ENCODE data around the gene MKI67.

MKI67 gene

DNA sequence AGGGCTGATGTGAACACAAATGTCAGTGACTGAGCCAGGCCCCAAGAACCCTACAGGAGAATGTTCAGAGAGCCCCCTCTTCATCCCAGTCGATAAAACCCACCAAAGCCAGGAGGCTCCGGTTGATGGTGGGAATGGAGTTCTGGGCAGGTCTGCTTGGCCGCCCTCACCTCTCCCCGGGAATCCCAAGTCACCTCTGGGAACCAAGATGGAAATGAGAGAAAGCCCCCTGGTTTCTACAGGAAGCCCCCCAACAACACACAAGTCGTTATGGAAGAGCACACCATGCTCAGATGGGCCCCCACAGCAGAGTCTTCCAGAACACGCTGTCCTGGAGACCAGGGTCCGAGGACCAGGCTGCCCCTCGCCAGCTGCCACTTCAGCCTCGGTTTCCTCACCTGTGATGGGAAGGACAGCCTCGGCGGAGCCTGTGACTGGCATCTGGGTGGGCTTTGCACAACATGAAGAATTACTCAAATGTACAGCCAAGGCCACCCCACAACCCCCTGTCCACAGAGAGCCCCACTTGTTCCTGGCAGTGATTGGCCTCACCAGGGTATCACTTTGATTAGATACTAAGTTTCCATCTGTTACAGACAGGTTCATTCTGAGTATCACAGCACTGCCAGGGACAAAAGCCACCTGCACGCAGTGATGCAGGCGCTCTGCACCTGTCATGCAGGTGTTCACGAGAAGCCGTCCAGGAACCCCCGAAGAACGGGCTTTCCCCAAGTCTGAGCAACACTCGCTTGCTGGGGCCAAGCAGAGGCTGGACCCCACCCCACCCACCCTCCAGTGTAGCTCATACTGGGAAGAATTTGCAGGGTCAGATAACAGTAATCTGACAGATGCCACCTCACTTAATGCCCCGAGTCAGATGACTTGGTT is 57.6 kb downstream of the MKI67 start:
- no peak for DNase-seq (ENCODE audit: low read depth in 1 of 2, low spot score in 1 of 2)

DNA sequence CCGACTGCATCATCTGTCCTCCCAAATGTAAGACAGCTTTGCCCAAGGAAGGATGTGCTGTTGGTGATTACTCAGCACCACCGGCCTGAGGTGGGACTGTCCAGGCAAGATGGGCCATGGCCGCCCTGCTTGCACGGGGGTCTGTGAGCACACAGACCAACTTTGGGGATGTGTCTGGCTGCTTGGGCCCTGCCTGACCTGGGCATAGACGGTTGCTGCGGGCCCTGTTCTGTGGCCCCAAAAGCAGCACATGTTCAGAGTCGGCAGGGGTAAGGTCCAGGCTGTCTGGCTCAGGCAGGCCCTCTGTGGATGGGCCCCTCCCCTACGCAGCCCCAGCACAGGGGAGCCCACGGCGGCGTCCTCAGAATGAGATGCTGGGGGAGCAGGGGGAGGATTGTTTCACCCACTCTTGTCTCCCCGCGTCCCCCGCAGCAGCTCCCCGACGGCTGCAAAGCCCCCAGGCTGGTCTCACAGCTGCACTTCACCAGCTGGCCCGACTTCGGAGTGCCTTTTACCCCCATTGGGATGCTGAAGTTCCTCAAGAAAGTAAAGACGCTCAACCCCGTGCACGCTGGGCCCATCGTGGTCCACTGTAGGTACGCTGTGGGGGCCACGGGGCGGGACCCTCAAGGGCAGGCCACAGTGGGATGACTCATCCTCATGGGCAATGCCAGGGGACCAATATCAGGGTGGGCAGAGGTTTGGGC is 58.4 kb downstream of the MKI67 start:
- DNase-seq (ENCODE audit: low read depth in 1 of 2, low spot score in 1 of 2): no peak

DNA sequence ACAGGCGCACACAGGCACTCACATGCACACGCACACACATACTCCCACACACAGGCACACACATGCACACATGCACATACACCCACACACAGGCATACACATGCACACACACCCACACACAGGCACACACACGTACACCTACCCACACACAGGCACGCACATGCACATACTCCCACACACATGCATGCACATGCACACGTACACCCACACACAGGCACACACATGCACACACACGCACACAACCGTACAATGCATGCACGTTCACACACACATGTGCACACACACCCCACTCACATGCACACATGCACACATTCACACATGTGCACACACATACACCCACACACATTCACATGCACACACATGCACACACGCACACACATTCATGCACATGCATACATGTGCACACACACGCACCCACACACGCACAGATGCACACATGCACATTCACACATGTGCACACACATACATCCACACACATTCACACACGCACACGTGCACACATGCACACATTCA is 59.3 kb downstream of the MKI67 start:
- no peak for DNase-seq (ENCODE audit: low read depth in 1 of 2, low spot score in 1 of 2)

DNA sequence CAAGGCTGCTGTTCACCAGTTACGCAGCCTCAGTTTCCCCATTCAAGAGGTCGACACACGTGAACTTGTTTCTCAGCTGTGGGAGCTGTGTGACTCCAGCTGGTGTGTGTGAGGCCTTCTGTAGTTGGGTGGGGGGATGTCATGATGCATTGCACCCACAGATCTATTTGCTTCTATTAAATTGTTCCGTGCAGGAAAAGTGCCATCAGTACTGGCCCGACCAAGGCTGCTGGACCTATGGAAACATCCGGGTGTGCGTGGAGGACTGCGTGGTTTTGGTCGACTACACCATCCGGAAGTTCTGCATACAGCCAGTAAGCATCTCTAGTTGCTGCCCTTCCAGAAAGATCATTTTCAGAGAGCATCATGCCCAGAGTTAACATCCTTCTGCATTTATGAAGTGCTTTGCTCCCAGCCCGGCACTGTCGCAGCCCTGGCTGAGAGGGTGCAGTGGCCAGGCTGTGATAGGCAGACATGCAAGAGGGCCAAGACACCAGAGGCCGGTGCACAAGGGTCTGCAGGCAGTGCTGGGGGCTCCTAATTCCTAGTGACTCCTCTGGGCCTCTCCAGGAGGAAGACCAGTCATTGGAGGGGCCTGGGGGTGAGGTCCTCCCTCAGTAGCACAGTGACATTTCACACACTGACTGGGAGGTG is 60.2 kb downstream of the MKI67 start:
- no peak for DNase-seq (ENCODE audit: low read depth in 1 of 2, low spot score in 1 of 2)

DNA sequence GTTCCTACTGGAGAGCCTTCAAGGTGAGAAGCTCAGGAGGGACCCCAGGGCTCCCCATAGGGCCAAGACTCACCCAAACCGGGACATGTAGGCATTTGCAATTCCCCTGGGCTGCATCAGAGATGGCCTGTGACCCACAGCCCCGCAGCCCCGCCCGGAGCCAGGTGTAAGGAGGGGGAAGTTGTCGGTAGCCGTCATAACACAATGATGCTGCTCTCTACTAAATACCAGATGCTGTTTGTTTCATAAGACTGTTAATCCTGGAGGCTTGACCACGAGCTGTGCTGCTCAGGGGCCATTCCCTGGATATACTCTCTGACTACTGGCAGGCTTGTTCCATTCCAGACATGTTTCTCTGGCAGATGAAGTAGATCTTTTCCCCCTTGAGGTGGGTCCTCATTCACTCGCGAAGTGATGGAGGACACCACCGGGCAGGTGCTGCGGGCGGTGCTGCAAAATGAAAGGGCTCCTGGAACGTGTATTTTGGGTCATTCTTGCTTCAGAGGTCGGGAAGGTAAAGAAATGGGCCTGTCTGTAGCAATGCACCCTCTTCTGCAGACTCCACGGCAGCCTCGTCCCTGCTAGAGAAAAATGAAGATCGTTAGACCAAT is 61.1 kb downstream of the MKI67 start:
- DNase-seq (ENCODE audit: low read depth in 1 of 2, low spot score in 1 of 2): no peak

DNA sequence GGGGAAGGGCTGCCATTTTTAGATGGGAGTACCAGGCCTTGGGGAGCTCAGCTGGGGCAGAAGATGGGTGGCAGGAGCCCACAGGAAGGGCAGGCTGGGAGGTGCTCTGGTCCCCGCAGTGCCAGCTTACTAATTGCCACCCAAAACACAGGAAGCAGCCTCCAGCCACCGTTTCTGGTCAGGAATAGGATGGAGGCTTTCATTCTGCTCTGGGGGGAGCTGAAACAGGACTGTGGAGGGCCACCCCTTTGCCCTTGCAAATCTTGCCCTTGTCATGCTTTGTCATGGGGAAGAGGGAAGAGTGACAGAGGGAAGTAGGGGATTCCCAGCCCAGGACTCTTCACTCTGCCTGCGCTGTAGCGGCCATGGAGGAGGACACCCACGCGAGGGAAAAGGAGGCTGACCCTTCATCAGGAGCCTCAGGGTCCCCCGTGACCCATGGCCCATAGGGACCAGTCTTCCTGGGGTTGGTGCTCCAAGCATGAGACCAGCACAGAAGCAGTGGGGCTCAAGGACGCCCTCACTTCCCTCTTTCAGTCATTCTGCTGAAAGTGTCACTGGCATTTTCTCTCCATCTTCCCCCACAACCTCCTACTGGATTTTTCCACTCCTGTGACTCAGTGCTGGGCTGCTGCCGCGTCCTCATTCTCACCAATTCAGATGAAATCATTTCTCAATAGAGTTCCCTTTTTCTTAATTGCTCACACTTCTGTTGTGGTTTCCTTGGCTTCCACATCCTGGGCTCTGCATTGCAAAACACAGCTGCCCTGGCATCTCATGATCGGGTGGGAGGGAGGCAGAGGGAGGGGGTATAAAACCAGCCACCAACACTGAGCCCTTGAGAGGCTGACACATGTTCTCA is 61.9 kb downstream of the MKI67 start:
- DNase-seq (ENCODE audit: low read depth in 1 of 2, low spot score in 1 of 2): peak; percentile 56 to 81

DNA sequence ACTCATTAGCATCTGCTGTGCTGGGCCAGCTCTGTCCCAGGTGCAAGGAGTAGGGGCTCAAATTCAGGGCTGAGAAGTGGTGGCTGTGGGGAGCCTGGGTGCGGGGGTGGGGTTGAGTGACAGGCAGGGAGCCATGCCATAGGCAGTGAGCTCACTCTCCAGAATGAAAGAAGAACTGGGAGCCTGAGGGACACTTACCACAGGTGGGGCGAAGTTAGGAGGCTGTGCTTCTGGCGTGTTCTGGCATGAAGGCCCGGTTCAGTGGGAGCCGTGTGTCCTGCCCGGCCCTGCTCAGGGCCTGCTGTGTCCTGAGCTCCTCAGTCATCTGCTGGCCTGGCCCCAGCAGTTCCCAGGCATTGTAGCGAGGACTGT is 62.5 kb downstream of the MKI67 start:
- no peak for DNase-seq (ENCODE audit: low read depth in 1 of 2, low spot score in 1 of 2)

DNA sequence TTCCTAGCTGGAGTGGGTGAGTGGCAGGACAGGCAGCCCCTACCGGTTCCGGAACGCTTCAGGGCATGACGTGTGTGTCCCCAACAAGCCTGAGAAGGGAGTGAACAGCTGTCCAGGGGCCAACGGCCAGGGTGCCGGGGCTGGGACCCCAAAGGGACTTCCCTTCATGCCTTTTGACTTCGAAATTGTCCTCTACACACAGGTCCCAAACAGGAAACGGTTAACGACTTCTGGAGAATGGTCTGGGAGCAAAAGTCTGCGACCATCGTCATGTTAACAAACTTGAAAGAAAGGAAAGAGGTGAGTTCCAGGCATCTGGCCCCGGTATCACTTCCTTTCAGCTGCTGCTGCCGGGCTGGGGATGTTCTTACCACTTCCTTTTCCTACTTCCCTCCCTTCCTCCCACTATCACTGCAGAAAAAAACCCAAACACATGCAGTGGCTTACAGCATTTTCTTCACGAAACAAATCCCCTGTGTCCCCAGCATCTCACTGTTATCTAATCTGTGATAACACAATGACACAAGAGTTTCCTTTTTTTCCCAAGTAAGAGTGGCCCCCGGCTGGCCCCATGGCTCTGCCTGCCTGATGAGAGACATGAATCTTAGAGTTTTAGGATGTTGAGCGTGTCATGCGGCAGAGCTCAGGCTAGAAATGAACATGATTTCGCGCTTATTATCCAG is 63.2 kb downstream of the MKI67 start:
- peak in 1 of 2 donors; percentile 52 for DNase-seq (ENCODE audit: low read depth in 1 of 2, low spot score in 1 of 2)

DNA sequence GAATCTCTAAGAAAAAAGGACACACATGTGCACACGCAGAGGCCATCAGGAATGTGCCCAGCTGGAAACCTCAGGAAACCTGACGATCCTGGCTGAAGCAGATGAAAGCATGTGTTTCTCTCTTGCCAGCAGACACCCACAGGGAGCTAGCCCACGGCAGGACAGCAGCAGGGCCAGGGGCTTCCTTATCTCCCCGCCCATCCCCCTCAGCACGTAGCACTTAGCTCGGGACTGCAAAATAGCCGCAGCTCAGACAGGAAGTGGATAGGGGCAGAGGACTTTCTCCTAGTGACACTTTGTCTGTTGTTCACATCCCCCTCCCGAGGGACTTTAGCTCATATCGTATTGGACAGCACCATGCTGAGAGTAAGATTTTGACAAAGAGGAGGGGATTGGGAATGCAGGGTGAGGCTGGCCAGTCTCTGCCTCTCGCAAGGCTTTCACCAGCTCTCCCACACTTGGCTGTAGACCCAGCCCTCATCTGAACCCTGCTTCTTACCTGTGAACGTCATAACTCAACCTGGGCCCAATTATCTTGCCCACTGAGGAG is 63.8 kb downstream of the MKI67 start:
- DNase-seq (ENCODE audit: low read depth in 1 of 2, low spot score in 1 of 2): no peak

DNA sequence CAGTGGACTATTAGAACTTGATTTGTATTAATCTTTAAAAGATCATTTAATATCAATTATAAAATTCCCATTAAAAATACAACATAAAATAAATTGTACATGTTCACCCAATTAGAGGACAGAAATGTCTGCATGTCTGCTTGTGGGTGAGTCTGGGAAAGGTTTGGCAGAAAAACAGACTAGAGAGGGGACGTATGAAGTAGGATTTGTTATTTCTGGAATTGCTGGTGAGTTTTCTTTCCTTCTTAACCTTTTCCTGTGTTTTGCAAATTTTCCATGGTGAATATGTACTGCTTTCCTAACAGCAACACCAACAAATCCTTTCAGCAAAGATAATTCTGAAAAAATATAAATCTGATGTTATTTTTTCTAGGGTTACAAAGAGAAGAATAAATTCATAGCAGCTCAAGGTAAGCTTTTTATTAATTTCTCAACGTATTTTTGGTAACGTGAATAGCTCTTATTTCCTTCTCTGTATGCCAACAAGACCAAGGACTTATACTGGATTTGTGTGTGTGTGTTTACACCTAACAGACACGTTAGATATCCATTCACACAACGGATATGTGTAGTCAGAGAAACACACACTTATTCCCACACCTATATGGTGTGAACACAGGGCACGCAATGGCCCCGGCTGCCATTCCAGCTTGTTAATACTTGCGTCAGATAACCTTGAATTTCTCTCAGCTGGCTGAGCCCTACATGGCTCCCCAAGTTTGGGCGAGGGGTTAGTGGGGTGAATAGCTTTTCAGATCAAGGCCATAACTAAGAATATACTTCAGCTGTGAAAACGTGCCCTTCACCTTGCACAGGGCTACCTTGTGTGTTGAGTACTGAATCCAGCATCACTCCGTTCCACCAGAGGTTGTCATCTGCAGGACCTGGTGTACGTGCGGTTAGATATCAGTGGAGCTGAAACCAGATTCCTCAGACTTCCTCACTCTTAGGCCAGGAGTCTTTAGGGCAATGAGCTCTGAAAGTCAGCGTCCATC is 64.6 kb downstream of the MKI67 start:
- DNase-seq (ENCODE audit: low read depth in 1 of 2, low spot score in 1 of 2): no peak

DNA sequence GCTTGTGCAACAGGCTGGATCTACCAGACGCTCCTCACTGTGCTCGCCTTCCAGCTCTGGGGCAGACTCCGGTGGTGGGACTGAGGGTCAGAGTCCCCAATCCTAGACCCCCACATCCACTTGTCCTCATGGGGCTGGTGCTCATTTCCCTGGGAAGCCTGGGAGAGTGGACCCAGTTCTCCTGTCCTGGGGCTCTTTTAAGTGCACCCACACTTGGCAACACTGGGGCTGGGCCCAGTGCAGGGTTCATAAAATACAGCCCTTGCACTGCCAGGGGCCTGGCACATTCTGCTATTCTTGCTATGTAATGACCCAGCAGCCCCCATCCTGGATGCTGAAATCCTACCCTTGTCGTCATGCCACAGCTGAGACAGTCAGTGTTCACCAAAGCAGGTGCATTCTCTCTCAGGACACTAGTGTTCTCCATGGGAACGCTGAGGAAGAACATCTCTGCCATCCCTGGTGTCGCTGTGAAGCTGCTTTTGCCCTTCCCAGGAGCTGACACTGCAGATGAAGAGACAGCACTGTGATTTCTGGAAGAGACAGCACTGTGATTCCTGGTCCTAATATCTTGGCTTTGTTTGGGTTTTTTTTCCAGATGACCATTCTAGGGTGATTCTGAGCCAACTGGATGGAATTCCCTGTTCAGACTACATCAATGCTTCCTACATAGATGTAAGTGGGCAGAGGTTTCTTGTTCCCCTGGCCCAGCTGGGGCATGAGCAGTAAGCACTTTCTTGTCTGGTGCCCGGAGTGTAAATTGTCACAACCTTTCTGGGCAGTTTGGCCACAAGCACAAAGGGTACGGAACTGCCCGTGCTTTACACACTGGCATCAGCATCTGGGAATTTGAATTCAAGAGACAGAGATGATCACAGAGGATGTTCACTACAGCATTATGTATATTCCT is 65.6 kb downstream of the MKI67 start:
- no peak for DNase-seq (ENCODE audit: low read depth in 1 of 2, low spot score in 1 of 2)

DNA sequence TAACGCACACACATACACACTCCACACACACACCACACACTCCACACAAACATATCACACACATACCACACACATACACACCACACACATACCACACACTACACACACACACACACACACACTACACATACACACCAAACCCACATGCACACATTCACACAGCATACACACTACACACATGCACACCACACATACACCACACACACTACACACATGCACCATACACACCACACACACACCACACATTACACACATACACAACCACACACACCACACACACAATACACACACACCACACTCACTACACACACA is 66.3 kb downstream of the MKI67 start:
- DNase-seq (ENCODE audit: low read depth in 1 of 2, low spot score in 1 of 2): no peak

DNA sequence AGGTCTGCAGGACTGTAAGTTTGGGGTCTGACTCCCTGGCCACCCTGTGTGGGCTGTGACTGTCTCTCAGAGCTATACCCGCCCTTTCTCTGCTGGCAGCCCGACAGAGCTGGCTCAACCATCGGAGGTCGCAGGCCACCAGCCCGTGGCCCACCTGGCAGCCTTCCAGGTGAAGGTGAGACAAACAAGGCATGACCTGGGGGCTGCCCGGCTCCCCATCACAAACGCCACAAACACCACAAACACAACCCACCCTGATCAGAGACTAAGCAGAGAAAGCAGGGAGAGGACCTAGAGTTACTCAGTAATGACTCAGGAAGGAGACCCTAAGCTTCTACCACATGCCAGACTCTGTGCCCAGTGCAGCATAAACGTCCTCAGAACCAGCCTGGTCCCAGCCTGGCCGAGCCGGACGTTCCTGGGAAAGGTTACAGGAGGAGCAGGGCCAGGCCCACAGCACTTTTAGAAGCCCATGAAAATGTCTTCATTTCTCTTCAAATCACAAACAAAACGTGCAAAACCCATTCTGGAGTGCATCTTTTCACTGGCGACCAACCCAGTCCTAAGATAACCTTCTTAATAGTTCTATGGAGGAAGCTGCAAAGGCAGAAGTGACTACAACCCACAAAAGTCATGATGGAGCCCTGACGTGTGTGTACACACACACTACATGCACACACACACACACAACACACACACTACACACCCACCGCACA is 66.8 kb downstream of the MKI67 start:
- DNase-seq (ENCODE audit: low read depth in 1 of 2, low spot score in 1 of 2): no peak

DNA sequence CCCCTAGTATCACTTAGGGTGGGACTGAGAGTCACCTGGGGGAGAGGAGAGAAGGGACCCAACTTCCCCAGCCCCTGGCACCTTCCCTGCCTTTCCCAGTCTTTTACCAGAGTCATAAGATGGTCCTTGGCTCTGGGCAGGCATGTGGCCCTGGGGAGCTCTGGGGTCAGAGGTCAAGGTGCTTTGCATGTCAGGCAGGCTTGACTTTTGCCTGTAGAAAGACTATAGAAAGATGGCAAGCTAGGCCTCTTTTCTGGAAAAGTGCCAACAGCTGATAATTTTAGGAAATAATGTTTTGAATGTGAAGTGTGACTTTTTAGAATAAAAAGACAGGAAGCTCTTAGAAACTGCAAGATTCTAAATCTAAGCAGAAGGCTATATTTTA is 67.5 kb downstream of the MKI67 start:
- no peak for DNase-seq (ENCODE audit: low read depth in 1 of 2, low spot score in 1 of 2)

DNA sequence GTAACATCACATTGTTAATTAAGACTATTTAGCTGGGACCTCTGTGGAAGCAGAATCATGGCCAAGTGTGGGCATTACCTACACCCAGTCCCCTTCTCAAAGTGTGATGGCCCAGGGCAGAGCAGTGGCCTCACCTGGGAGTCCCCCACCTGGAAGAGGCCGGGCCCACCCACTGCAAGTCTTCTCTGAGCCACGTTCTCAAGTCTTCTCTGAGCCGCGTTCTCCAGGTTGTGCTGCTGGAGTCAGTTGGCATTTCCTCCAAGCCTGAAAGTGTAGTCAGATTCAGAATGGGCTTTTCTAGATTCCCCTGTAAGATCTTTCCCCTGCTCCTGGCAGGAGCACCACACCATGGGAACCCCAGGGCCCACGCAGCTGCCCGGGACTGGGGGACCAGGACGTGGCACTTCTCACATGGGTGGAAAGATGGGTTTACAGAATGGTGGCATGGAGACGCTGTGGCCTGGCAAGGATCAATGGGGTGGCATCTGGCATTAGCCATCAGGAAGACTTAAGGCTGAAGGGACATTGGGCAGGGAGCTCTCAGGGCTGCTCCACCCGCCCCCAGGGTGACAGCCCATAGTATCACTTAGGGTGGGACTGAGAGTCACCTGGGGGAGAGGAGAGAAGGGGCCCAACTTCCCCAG is 68.0 kb downstream of the MKI67 start:
- no peak for DNase-seq (ENCODE audit: low read depth in 1 of 2, low spot score in 1 of 2)

DNA sequence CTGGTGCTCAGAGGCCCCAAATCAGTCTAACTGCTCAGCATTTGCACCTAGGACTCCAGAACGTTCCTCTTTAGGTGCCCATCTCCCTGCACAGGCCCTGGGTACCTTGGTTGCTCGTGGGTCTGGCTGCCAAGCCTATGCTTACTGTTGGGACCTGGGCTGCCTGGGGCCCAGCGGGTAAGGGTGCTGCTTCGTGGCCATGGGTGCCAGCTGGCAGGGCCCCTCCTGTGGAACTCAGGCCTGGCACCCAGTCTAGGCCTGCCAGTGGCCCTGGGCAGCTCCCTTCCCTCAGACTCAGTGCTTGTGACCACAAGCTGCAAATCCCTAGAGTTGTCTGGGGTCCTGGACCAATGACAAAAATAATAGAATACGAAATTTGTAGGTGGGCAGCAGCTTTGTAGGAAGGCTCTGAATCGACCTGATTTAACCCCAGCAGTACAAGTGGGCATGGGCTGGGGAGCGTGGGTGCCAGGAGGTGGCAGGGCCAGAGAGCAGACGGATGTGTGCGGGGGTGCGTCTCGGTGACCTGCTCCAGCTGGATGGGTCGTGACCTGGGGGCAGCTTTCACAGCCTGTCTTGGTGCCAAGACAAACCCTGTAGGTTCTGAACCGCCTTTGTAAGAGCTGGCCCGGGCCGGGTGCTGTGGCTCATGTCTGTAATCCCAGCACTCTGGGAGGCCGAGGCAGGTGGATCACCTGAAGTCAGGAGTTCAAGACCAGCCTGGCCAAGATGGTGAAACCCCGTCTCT is 69.7 kb downstream of the MKI67 start:
- no peak for DNase-seq (ENCODE audit: low read depth in 1 of 2, low spot score in 1 of 2)
